Measurements from ENCODE around the gene FAM168A.

GRCh38 chr11:73387594-73388264 is 210.2 kb downstream of the FAM168A start:
- TF ChIP-seq, protein P1, sequence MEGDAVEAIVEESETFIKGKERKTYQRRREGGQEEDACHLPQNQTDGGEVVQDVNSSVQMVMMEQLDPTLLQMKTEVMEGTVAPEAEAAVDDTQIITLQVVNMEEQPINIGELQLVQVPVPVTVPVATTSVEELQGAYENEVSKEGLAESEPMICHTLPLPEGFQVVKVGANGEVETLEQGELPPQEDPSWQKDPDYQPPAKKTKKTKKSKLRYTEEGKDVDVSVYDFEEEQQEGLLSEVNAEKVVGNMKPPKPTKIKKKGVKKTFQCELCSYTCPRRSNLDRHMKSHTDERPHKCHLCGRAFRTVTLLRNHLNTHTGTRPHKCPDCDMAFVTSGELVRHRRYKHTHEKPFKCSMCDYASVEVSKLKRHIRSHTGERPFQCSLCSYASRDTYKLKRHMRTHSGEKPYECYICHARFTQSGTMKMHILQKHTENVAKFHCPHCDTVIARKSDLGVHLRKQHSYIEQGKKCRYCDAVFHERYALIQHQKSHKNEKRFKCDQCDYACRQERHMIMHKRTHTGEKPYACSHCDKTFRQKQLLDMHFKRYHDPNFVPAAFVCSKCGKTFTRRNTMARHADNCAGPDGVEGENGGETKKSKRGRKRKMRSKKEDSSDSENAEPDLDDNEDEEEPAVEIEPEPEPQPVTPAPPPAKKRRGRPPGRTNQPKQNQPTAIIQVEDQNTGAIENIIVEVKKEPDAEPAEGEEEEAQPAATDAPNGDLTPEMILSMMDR (IDR thresholded peaks at IDR 0.05; ENCODE audit: insufficient read depth, low read length, poor library complexity, severe bottlenecking) = no peak
- TF ChIP-seq EZH2phosphoT487 (conservative IDR thresholded peaks at IDR 0.05; ENCODE audit: low read length) = no peak
